Ascending aorta (tissue), 2 donors: Measurements from ENCODE around the gene APLP2. TPM values are rescaled to one million over a fixed set of nuclear protein-coding genes. Genes with fewer than 3 reads are reported as not detected.

Source experiments
- DNase-seq, 2 donors: peaks; one replicate each; pipeline ENCODE4 v3.0.0-alpha.2; 2019; ENCODE audit warnings: low spot score in 2 of 2
- H3K27ac ChIP-seq, 2 donors: fragments of 200-600 bp; sonication (generic); one replicate each; pipeline ENCODE4 v1.5.1; 2016 to 2017; ENCODE audit warnings: mild to moderate bottlenecking in 1 of 2
- H3K27me3 ChIP-seq: fragments of 200-600 bp; sonication (generic); one replicate; pipeline ENCODE4 v1.5.1; 2017
- H3K36me3 ChIP-seq, 2 donors: fragments of 200-600 bp; sonication (generic); one replicate each; pipeline ENCODE4 v1.5.1; 2016
- H3K4me1 ChIP-seq, 2 donors: fragments of 200-600 bp; sonication (generic); one replicate each; pipeline ENCODE4 v1.5.1; 2016 to 2017; ENCODE audit warnings: mild to moderate bottlenecking in 1 of 2
- H3K4me3 ChIP-seq, 2 donors: fragments of 200-600 bp; sonication (generic); one replicate each; pipeline ENCODE4 v1.5.1; 2016 to 2017; ENCODE audit warnings: mild to moderate bottlenecking in 1 of 2
- H3K9me3 ChIP-seq, 2 donors: fragments of 200-600 bp; sonication (generic); one replicate each; pipeline ENCODE4 v1.5.1; 2016
- intact Hi-C: fragments of 100-400 bp; cut with DNase I; formaldehyde crosslinking; loops from one replicate; pipeline ENCODE4 v1.15.1; 2023
- total RNA-seq: library from RNA; depleted of rRNA; stranded (reverse); fragments of >200 nt; gene quantifications from one replicate; pipeline ENCODE4 v1.1.0, GENCODE V29; 2016
- TF ChIP-seq, protein P1 (sequence below), 3 experiments: fragments of 200-600 bp in 2 of 3; fragments of 450-650 bp in 1 of 3; sonication (generic) in 2 of 3; IDR thresholded peaks; one replicate each; pipeline ENCODE4 v1.5.1; 2016 to 2019; ENCODE audit warnings: antibody characterized with exemption in 3 of 3, mild to moderate bottlenecking in 1 of 3, moderate library complexity in 1 of 3

The APLP2 gene
- total RNA-seq, 1 donor from 2014 or later = 216 TPM

DNA sequence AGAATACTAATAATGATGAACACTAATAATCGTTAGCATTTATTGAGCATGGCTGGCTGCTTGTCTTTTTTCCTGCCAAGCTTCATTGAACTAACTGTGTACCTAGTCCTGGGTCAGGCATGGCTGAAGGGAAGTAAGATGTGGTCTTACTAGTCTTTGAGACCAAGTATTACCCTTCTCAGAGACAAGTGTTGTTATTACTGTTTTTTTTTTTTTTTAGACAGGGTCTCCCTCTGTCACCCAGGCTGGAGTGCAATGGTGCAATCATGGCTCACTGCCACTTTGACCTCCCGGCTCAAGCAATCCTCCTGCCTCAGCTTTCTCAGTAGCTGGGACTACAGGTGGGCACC lies 94.5 kb downstream of the APLP2 start:
- intact Hi-C loops = no loop called here

DNA sequence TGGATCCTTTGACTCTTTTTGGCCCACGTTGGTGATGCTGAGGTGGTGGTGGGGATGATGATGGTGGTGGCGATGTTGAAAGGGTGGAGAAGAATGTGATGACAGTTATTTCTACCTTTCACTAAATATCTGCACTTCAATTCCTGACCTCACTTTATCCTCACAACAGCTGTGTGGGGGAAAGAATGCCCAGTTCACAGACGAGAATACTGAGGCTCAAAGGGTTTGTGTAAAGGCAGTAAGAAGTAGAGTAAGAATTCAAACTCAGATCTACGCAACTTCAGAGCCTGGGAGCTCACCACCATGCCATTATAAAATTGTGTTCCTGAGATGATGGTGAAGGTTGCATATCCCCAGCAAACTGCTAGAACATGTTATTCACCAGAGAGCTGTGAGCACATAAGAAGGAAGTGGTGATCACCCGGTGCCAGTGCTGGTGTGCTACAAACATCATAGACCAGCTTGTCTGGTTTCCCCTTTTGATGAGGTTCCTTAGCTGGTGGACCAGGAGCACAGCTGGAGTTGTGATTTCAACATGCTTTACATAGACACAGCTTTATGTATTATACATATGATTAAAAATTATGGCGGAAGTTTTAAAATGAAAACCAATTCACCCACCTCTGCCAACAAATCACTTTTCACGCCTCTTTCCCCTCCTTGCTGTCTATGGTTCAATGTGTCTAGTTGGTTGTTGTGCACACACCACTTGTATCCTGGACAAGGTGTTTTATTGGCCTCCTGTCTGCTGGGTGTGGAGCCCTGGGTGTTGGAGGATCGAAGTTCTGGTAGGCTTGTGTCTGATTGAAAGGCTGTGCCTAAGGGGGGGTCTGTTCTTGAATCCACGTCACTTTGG lies 96.1 kb downstream of the APLP2 start:
- Histone ChIP-seq H3K9me3 (no peaks in the 10 kb centered on the region), H3K27ac (no peak overlapping the region), H3K4me1 (no peaks in the 10 kb centered on the region), H3K4me3 (no peak overlapping the region), H3K27me3 (no peaks in the 10 kb centered on the region), H3K36me3 (no peaks in the 10 kb centered on the region)
- TF ChIP-seq, protein P1, sequence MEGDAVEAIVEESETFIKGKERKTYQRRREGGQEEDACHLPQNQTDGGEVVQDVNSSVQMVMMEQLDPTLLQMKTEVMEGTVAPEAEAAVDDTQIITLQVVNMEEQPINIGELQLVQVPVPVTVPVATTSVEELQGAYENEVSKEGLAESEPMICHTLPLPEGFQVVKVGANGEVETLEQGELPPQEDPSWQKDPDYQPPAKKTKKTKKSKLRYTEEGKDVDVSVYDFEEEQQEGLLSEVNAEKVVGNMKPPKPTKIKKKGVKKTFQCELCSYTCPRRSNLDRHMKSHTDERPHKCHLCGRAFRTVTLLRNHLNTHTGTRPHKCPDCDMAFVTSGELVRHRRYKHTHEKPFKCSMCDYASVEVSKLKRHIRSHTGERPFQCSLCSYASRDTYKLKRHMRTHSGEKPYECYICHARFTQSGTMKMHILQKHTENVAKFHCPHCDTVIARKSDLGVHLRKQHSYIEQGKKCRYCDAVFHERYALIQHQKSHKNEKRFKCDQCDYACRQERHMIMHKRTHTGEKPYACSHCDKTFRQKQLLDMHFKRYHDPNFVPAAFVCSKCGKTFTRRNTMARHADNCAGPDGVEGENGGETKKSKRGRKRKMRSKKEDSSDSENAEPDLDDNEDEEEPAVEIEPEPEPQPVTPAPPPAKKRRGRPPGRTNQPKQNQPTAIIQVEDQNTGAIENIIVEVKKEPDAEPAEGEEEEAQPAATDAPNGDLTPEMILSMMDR (IDR thresholded peaks at IDR 0.05) = no peak
- intact Hi-C loops = no loop called here
- peak; percentile 40 to 70 for DNase-seq

More for the DNA sequence above, 94.5 kb downstream of the APLP2 start:
- no peaks in the 10 kb centered on the region for H3K9me3 ChIP-seq
- H3K4me3 ChIP-seq = no peak overlapping the region
- peaks cover 0 to 4% of the 10 kb centered on the region in 2 donors for H3K4me1 ChIP-seq
- H3K27ac ChIP-seq = no peak overlapping the region
- no peaks in the 10 kb centered on the region for H3K27me3 ChIP-seq
- H3K36me3 ChIP-seq = no peaks in the 10 kb centered on the region
- TF ChIP-seq, protein P1 (IDR thresholded peaks at IDR 0.05) = no peak
- no peak for DNase-seq

DNA sequence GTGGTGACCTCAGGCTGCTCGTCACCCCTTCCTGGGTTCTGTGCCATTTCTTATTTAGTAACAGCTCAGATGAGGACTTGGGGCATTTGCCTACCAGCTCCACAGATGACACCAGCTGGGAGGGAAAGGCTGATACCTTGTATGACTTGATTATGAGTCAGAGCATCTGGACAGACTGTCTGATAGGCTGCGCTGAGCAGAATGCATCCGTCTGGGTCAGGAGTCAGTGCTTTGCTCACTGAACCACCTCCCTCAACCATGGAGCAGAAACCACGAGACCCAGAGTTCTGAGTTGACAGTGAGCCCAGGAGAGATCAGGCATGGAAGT lies 96.7 kb downstream of the APLP2 start:
- no peak for DNase-seq
- Histone ChIP-seq H3K36me3 (no peaks in the 10 kb centered on the region), H3K27me3 (no peaks in the 10 kb centered on the region), H3K9me3 (no peaks in the 10 kb centered on the region), H3K4me3 (no peak overlapping the region), H3K4me1 (no peaks in the 10 kb centered on the region), H3K27ac (no peak overlapping the region)
- TF ChIP-seq, protein P1 (IDR thresholded peaks at IDR 0.05) = no peak
- intact Hi-C loops = no loop called here

DNA sequence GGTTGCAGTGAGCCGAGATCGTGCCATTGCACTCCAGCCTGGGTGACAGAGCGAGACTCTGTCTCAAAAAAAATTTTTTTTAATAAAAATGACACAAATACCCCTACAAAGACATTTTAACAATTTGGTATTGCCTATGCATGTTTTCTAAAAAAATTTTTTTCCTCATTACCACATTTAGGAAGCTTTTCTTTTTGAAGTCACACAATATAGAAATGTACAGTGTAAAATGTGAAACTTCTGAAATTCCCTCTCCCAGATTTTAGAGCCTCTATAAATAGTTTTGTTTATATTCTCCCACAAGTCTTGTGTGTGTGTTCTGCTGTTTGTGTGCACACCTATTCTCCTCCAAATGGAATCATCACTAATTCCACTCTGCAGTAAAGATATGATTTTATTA lies 97.5 kb downstream of the APLP2 start:
- intact Hi-C loops = no loop called here
- Histone ChIP-seq H3K9me3 (no peaks in the 10 kb centered on the region), H3K27ac (no peak overlapping the region), H3K4me1 (no peaks in the 10 kb centered on the region), H3K36me3 (no peaks in the 10 kb centered on the region), H3K4me3 (no peak overlapping the region), H3K27me3 (no peaks in the 10 kb centered on the region)
- DNase-seq = no peak
- TF ChIP-seq, protein P1 (IDR thresholded peaks at IDR 0.05) = no peak

DNA sequence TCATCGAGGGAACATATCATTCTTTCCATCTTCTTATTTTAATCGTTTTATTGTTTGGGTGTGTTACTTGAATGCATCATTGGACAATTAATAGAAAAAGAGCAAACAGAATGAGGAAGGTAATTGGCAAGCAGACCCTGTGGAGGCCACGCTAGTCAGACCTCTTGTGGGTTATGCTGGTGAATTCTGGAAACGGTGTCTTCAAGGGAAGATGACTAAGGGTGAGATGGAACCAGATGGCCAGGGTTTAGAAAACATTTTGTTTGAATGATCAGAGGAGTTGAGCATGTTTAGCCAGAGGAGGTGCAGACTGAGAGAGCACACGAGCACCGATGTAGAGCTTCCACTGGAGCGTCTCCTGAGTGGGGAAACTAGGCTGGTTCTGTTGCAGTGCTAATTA lies 98.4 kb downstream of the APLP2 start:
- H3K36me3 ChIP-seq = no peaks in the 10 kb centered on the region
- DNase-seq = no peak
- intact Hi-C loops = no loop called here
- TF ChIP-seq, protein P1 (IDR thresholded peaks at IDR 0.05) = no peak
- H3K4me1 ChIP-seq = no peaks in the 10 kb centered on the region
- H3K9me3 ChIP-seq = no peaks in the 10 kb centered on the region
- no peak overlapping the region for H3K27ac ChIP-seq
- no peaks in the 10 kb centered on the region for H3K27me3 ChIP-seq
- no peak overlapping the region for H3K4me3 ChIP-seq
